Neural crest cell (in vitro differentiated cells): Measurements from ENCODE around the gene TBXAS1. TPM values are rescaled to one million over a fixed set of nuclear protein-coding genes. Genes with fewer than 3 reads are reported as not detected.

Source experiments
- DNase-seq: peaks from one replicate; pipeline ENCODE4 v3.0.0; 2021; ENCODE audit warnings: low read depth, mixed read lengths, low spot score
- H3K27ac Mint-ChIP-seq: one replicate; pipeline ENCODE4 v1.8.0; 2021; ENCODE audit warnings: mild to moderate bottlenecking, mixed read lengths; ENCODE audit not compliant: unreplicated experiment
- H3K27me3 Mint-ChIP-seq: 2 replicates; pipeline ENCODE4 v1.8.0; 2021; ENCODE audit warnings: low read depth, mild to moderate bottlenecking, mixed read lengths
- H3K36me3 Mint-ChIP-seq: 2 replicates; pipeline ENCODE4 v1.8.0; 2021; ENCODE audit warnings: low read depth, mild to moderate bottlenecking, mixed read lengths
- H3K4me1 Mint-ChIP-seq: 2 replicates; pipeline ENCODE4 v1.8.0; 2021; ENCODE audit warnings: mixed read lengths
- H3K4me3 Mint-ChIP-seq: one replicate; pipeline ENCODE4 v1.8.0; 2021; ENCODE audit warnings: mild to moderate bottlenecking, mixed read lengths
- H3K9me3 Mint-ChIP-seq: 2 replicates; pipeline ENCODE4 v1.8.0; 2021; ENCODE audit warnings: mixed read lengths
- CTCF ChIP-seq: fragments of 200-600 bp; sonication (generic); conservative IDR thresholded peaks from 2 replicates; pipeline ENCODE4 v1.5.0; 2021; ENCODE audit warnings: antibody characterized with exemption, mild to moderate bottlenecking
- total RNA-seq: library from RNA; stranded (reverse); gene quantifications from 2 replicates; pipeline ENCODE4 v1.2.1, GENCODE V29; 2021

TBXAS1 gene
- total RNA-seq, 1 donor from 2014 or later = 5.7 TPM

GRCh38 chr7:139808427-139808826 is 20.6 kb upstream of the TBXAS1 start:
- DNase-seq = no peak
- Mint-ChIP-seq H3K9me3 (peaks cover 7% of the 10 kb centered on the region), H3K27me3 (no peaks in the 10 kb centered on the region), H3K4me3 (no peak overlapping the region), H3K27ac (no peak overlapping the region), H3K4me1 (peaks cover 5% of the 10 kb centered on the region), H3K36me3 (peaks cover 12% of the 10 kb centered on the region)
- TF ChIP-seq CTCF = no peak

- peaks cover 7% of the 10 kb centered on the region for H3K9me3 Mint-ChIP-seq
- DNase-seq = no peak
- peaks cover 5% of the 10 kb centered on the region for H3K4me1 Mint-ChIP-seq
- TF ChIP-seq CTCF = no peak
- H3K4me3 Mint-ChIP-seq = no peak overlapping the region
- H3K36me3 Mint-ChIP-seq = peaks cover 12% of the 10 kb centered on the region
- no peaks in the 10 kb centered on the region for H3K27me3 Mint-ChIP-seq
- no peak overlapping the region for H3K27ac Mint-ChIP-seq
These were observed 20.1 kb upstream of the TBXAS1 start for GRCh38 chr7:139808846-139809442.

- Mint-ChIP-seq H3K27ac (no peak overlapping the region), H3K4me3 (no peak overlapping the region), H3K9me3 (peaks cover 7% of the 10 kb centered on the region), H3K36me3 (peaks cover 4% of the 10 kb centered on the region), H3K27me3 (no peaks in the 10 kb centered on the region), H3K4me1 (peaks cover 5% of the 10 kb centered on the region)
- DNase-seq = no peak
- no peak for TF ChIP-seq CTCF
These were observed 18.0 kb upstream of the TBXAS1 start for GRCh38 chr7:139811066-139811465.

- Mint-ChIP-seq H3K36me3 (no peaks in the 10 kb centered on the region), H3K27me3 (no peaks in the 10 kb centered on the region), H3K27ac (no peak overlapping the region), H3K4me3 (no peak overlapping the region), H3K9me3 (peaks cover 2% of the 10 kb centered on the region), H3K4me1 (no peaks in the 10 kb centered on the region)
- no peak for TF ChIP-seq CTCF
- no peak for DNase-seq
These were observed 15.9 kb upstream of the TBXAS1 start for GRCh38 chr7:139813151-139813550.

GRCh38 chr7:139813689-139814088 is 15.4 kb upstream of the TBXAS1 start:
- Mint-ChIP-seq H3K4me3 (no peak overlapping the region), H3K4me1 (no peaks in the 10 kb centered on the region), H3K27me3 (no peaks in the 10 kb centered on the region), H3K9me3 (peaks cover 2% of the 10 kb centered on the region), H3K36me3 (no peaks in the 10 kb centered on the region), H3K27ac (no peak overlapping the region)
- DNase-seq = no peak
- no peak for TF ChIP-seq CTCF
